A673 (cell line): ENCODE data around the gene NEUROD2. TPM values are rescaled to one million over a fixed set of nuclear protein-coding genes. Genes with fewer than 3 reads are reported as not detected.

ENCODE experiments used
- BruUV-seq: library from RNA; stranded (reverse); fragments of 400-500 nt; replicated peaks from 2 replicates; lab custom pipeline; 2021; lab: Mats Ljungman, UMichigan
- CTCF ChIA-PET: fragments of 300-600 bp; sonication (Branson Sonifier 250); formaldehyde crosslinking; loops from one replicate; lab custom pipeline; 2022; ENCODE audit warnings: antibody characterized with exemption; lab: Charles Lee
- POLR2A ChIA-PET: fragments of 300-600 bp; sonication (Branson Sonifier 250); formaldehyde crosslinking; loops from one replicate; lab custom pipeline; 2022; ENCODE audit warnings: antibody characterized with exemption; ENCODE audit not compliant: low non-redundant PET; lab: Charles Lee
- DNase-seq: peaks from one replicate; pipeline ENCODE4 v3.0.0-alpha.2; 2015; ENCODE audit warnings: low spot score
- H3K27ac ChIP-seq: fragments of 200-600 bp; sonication (generic); 2 replicates; pipeline ENCODE4 v1.5.1; 2016; ENCODE audit warnings: mixed run types, low read depth, mild to moderate bottlenecking, mixed read lengths, antibody characterized with exemption, low read length; ENCODE audit not compliant: poor library complexity, severe bottlenecking
- H3K27me3 ChIP-seq: fragments of 200-600 bp; sonication (generic); replicated peaks from 2 replicates; pipeline ENCODE4 v1.6.1; 2017; ENCODE audit warnings: mixed run types, low read depth, mild to moderate bottlenecking, mixed read lengths, antibody characterized with exemption, low read length; ENCODE audit not compliant: insufficient read depth, poor library complexity
- H3K36me3 ChIP-seq: fragments of 200-600 bp; sonication (generic); 2 replicates; pipeline ENCODE4 v1.6.1; 2016; ENCODE audit warnings: mixed run types, mild to moderate bottlenecking, mixed read lengths, antibody characterized with exemption, low read length; ENCODE audit not compliant: insufficient read depth, poor library complexity, severe bottlenecking
- H3K4me1 ChIP-seq: fragments of 200-600 bp; sonication (generic); 2 replicates; pipeline ENCODE4 v1.6.1; 2017; ENCODE audit warnings: mixed run types, mild to moderate bottlenecking, mixed read lengths, antibody characterized with exemption, low read length; ENCODE audit not compliant: insufficient read depth, poor library complexity, severe bottlenecking
- H3K4me3 ChIP-seq: fragments of 200-600 bp; sonication (generic); 2 replicates; pipeline ENCODE4 v1.5.1; 2016; ENCODE audit warnings: low read depth, mixed run types, mild to moderate bottlenecking, mixed read lengths, low read length; ENCODE audit not compliant: poor library complexity, severe bottlenecking
- H3K9me3 ChIP-seq: fragments of 200-600 bp; sonication (generic); 2 replicates; pipeline ENCODE4 v1.6.1; 2016; ENCODE audit warnings: mixed run types, low read depth, mild to moderate bottlenecking, mixed read lengths, antibody characterized with exemption, low read length; ENCODE audit not compliant: poor library complexity, severe bottlenecking
- EZH2 ChIP-seq: fragments of 200-600 bp; sonication (generic); IDR thresholded peaks from 2 replicates; pipeline ENCODE4 v1.6.1; 2017; ENCODE audit warnings: borderline replicate concordance, low read depth, mild to moderate bottlenecking, mixed read lengths, antibody characterized with exemption, low read length; ENCODE audit not compliant: poor library complexity, severe bottlenecking
- intact Hi-C: fragments of 100-400 bp; cut with micrococcal nuclease; formaldehyde crosslinking; loops from one replicate; pipeline ENCODE4 v1.10.0; 2022; ENCODE audit not compliant: unreplicated experiment
- total RNA-seq: library from RNA; stranded (reverse); gene quantifications from 2 replicates; pipeline ENCODE4 v1.2.3, GENCODE V29; 2021
- TF ChIP-seq, protein P1 (sequence below): fragments of 300-800, 200-600 bp; sonication (generic); conservative IDR thresholded peaks from 2 replicates; pipeline ENCODE4 v1.5.1; 2017; ENCODE audit warnings: low read depth, mild to moderate bottlenecking, antibody characterized with exemption, low read length, moderate library complexity, mixed read lengths

Gene NEUROD2
- total RNA-seq, 1 experiment from 2014 or later = not detected

GRCh38 chr17:39627712-39628516 is 20.2 kb upstream of the NEUROD2 start:
- no TSS peak for BruUV-seq
- no peak overlapping the region for H3K27ac ChIP-seq
- no peak for DNase-seq
- no peak for TF ChIP-seq EZH2
- TF ChIP-seq, protein P1, sequence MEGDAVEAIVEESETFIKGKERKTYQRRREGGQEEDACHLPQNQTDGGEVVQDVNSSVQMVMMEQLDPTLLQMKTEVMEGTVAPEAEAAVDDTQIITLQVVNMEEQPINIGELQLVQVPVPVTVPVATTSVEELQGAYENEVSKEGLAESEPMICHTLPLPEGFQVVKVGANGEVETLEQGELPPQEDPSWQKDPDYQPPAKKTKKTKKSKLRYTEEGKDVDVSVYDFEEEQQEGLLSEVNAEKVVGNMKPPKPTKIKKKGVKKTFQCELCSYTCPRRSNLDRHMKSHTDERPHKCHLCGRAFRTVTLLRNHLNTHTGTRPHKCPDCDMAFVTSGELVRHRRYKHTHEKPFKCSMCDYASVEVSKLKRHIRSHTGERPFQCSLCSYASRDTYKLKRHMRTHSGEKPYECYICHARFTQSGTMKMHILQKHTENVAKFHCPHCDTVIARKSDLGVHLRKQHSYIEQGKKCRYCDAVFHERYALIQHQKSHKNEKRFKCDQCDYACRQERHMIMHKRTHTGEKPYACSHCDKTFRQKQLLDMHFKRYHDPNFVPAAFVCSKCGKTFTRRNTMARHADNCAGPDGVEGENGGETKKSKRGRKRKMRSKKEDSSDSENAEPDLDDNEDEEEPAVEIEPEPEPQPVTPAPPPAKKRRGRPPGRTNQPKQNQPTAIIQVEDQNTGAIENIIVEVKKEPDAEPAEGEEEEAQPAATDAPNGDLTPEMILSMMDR = no peak
- H3K36me3 ChIP-seq = no peaks in the 10 kb centered on the region
- no peaks in the 10 kb centered on the region for H3K9me3 ChIP-seq
- H3K27me3 ChIP-seq = no peaks in the 10 kb centered on the region
- H3K4me1 ChIP-seq = peaks cover 6% of the 10 kb centered on the region
- CTCF ChIA-PET = interaction anchor here (0.6 to 0.8 kb wide), 3 partner anchors 51 to 475 kb away, joined by 3 read pairs; no protein-coding TSS in a partner anchor
- POLR2A ChIA-PET = interaction anchor here (0.6 kb wide), 1 partner anchor 16 kb away, joined by 3 read pairs; no protein-coding TSS in a partner anchor
- intact Hi-C loops = no loop called here
- H3K4me3 ChIP-seq = peak overlapping the region; percentile 52

DNA sequence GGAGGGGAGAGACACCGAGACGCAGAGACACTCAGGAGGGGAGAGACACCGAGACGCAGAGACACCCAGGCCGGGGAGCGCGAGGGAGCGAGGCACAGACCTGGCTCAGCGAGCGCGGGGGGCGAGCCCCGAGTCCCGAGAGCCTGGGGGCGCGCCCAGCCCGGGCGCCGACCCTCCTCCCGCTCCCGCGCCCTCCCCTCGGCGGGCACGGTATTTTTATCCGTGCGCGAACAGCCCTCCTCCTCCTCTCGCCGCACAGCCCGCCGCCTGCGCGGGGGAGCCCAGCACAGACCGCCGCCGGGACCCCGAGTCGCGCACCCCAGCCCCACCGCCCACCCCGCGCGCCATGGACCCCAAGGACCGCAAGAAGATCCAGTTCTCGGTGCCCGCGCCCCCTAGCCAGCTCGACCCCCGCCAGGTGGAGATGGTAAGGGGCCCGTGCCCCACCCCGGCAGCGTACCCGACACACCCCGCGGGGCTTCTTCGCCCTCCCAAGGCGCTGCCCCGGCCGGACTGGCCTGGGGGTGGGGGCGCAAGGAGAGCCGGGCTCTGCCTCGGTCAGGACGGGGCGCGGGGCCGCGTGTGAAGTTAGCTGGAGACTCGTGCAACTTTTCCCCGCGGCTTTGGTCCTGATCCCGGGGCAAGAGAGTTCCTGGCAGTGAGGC is 19.5 kb upstream of the NEUROD2 start:
- TF ChIP-seq EZH2 = no peak
- TF ChIP-seq, protein P1 = no peak
- no peak for DNase-seq
- peak overlapping the region; percentile 52 for H3K4me3 ChIP-seq
- H3K27me3 ChIP-seq = no peaks in the 10 kb centered on the region
- intact Hi-C loops = no loop called here
- no peak overlapping the region for H3K27ac ChIP-seq
- no peaks in the 10 kb centered on the region for H3K9me3 ChIP-seq
- peaks cover 6% of the 10 kb centered on the region for H3K4me1 ChIP-seq
- CTCF ChIA-PET = interaction anchor here (0.6 to 0.8 kb wide), 2 partner anchors 80 to 128 kb away, joined by 3 to 5 read pairs; no protein-coding TSS in a partner anchor
- no TSS peak for BruUV-seq
- POLR2A ChIA-PET = no interaction called here
- H3K36me3 ChIP-seq = no peaks in the 10 kb centered on the region

DNA sequence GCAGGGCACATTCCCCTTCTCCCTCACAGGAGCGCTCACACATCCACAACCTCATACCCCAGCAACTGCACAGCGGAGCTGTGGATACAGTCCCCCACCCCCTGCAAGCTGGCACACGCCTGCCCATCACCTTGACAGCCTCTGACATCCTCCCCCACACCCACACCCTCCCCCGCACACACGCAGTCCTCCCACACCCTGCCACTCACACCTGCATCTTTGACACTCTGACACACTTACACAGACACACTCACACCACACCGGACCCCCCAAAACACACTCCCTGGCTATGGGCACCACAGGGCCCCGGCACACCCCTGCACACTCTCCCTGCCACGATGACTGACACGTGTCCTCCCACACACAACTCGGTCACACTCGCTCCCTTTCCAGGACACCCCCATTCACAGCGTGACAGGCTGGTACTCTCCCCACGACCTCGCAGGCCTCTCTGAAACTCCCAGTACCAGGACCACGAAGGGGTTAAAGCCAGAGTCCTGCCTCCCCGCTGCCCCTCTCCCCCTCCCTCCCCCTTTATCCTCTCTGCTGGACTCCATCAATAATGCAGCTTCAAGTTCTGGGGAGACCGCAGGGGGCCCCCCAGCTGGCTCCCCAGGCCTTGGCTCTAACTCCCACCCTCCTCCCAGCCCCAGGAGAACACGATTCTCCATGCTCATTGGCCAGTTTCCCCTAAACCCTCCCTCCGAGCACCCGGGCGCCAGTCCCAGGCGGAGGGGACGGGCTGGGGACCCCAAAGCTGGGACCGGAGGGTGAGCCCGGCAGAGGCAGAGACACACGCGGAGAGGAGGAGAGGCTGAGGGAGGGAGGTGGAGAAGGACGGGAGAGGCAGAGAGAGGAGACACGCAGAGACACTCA is 18.7 kb upstream of the NEUROD2 start, which contains the start of gene PPP1R1B:
Gene PPP1R1B (plus strand): TSS at position 782 of the 876 bp plus-strand sequence. CDS start 441 bp downstream, outside the sequence.
- no TSS peak for BruUV-seq

More for the DNA sequence above, 18.7 kb upstream of the NEUROD2 start, which contains the start of gene PPP1R1B:
- peak; percentile 71 for DNase-seq
- Histone ChIP-seq H3K27me3 (no peaks in the 10 kb centered on the region), H3K4me1 (peaks cover 6% of the 10 kb centered on the region), H3K36me3 (no peaks in the 10 kb centered on the region), H3K27ac (no peak within 1 kb of the TSS), H3K4me3 (peak within 1 kb of the TSS; percentile 52), H3K9me3 (no peaks in the 10 kb centered on the region)
- CTCF ChIA-PET = interaction anchor here (0.6 kb wide), 1 partner anchor 79 kb away, joined by 5 read pairs; no protein-coding TSS in a partner anchor
- intact Hi-C loops = no loop called here
- no peak for TF ChIP-seq EZH2
- TF ChIP-seq, protein P1 = no peak
- POLR2A ChIA-PET = interaction anchor here (0.6 kb wide), 1 partner anchor 423 kb away, joined by 3 read pairs; no protein-coding TSS in a partner anchor
